Neutrophil (primary cell): ENCODE data around the gene KIF1B.

Experiments
- H3K27ac ChIP-seq: fragments of 200-600 bp; sonication (generic); 2 replicates; pipeline ENCODE4 v1.5.1; 2016; ENCODE audit warnings: mild to moderate bottlenecking, moderate library complexity
- H3K27me3 ChIP-seq: fragments of 200-600 bp; sonication (generic); 2 replicates; pipeline ENCODE4 v1.6.0; 2016; ENCODE audit warnings: mild to moderate bottlenecking
- H3K36me3 ChIP-seq: fragments of 200-600 bp; sonication (generic); 2 replicates; pipeline ENCODE4 v1.5.1; 2017
- H3K4me1 ChIP-seq, 2 experiments: fragments of 200-600 bp in 1 of 2; sonication (generic) in 1 of 2; 1 replicate in 1 of 2; 2 replicates in 1 of 2; pipeline versions ENCODE4 v1.5.1 to v1.6.1; 2013 to 2016; ENCODE audit warnings: low read depth in 1 of 2, low read length in 1 of 2, mild to moderate bottlenecking in 1 of 2, moderate library complexity in 1 of 2; ENCODE audit not compliant: control insufficient read depth in 1 of 2, insufficient read depth in 1 of 2
- H3K4me3 ChIP-seq, 2 experiments: fragments of 200-600 bp in 1 of 2; sonication (generic) in 1 of 2; 1 replicate in 1 of 2; 2 replicates in 1 of 2; pipeline ENCODE4 v1.5.1; 2013 to 2016; ENCODE audit warnings: low read depth in 1 of 2, low read length in 1 of 2, mild to moderate bottlenecking in 1 of 2, moderate library complexity in 1 of 2
- H3K9me3 ChIP-seq: fragments of 200-600 bp; sonication (generic); 2 replicates; pipeline ENCODE4 v1.5.1; 2016
- CTCF ChIP-seq: fragments of 200-600 bp; sonication (generic); IDR thresholded peaks from 2 replicates; pipeline ENCODE4 v1.5.1; 2016; ENCODE audit warnings: antibody characterized with exemption

The KIF1B gene

GRCh38 chr1:10302416-10302815 lies 92.0 kb downstream of the KIF1B start:
- H3K27ac ChIP-seq, result no peak overlapping the region
- no peaks in the 10 kb centered on the region for H3K27me3 ChIP-seq
- H3K36me3 ChIP-seq, result peaks cover 65% of the 10 kb centered on the region
- no peaks in the 10 kb centered on the region for H3K9me3 ChIP-seq
- H3K4me1 ChIP-seq, result peaks cover 5 to 11% of the 10 kb centered on the region in 2 experiments
- TF ChIP-seq CTCF, result no peak
- H3K4me3 ChIP-seq, result no peak overlapping the region

GRCh38 chr1:10304295-10304694 lies 93.9 kb downstream of the KIF1B start:
- Histone ChIP-seq H3K36me3 (peaks cover 52% of the 10 kb centered on the region), H3K4me1 (peaks cover 10 to 11% of the 10 kb centered on the region in 2 experiments), H3K4me3 (no peak overlapping the region), H3K27ac (peak overlapping the region; percentile 18), H3K9me3 (no peaks in the 10 kb centered on the region), H3K27me3 (no peaks in the 10 kb centered on the region)
- no peak for TF ChIP-seq CTCF

GRCh38 chr1:10306435-10306834 lies 96.1 kb downstream of the KIF1B start:
- Histone ChIP-seq H3K4me1 (peaks cover 7 to 10% of the 10 kb centered on the region in 2 experiments), H3K27ac (peak overlapping the region; percentile 36), H3K9me3 (no peaks in the 10 kb centered on the region), H3K27me3 (no peaks in the 10 kb centered on the region), H3K4me3 (no peak overlapping the region), H3K36me3 (peaks cover 61% of the 10 kb centered on the region)
- no peak for TF ChIP-seq CTCF

GRCh38 chr1:10308001-10308400 lies 97.6 kb downstream of the KIF1B start:
- H3K27me3 ChIP-seq, result no peaks in the 10 kb centered on the region
- H3K4me3 ChIP-seq, result no peak overlapping the region
- H3K9me3 ChIP-seq, result no peaks in the 10 kb centered on the region
- peaks cover 7 to 10% of the 10 kb centered on the region in 2 experiments for H3K4me1 ChIP-seq
- TF ChIP-seq CTCF, result no peak
- H3K27ac ChIP-seq, result peak overlapping the region; percentile 52
- H3K36me3 ChIP-seq, result peaks cover 57% of the 10 kb centered on the region

- no peak for TF ChIP-seq CTCF
- H3K4me3 ChIP-seq, result no peak overlapping the region
- no peaks in the 10 kb centered on the region for H3K9me3 ChIP-seq
- H3K27me3 ChIP-seq, result no peaks in the 10 kb centered on the region
- H3K27ac ChIP-seq, result no peak overlapping the region
- H3K4me1 ChIP-seq, result peaks cover 7 to 10% of the 10 kb centered on the region in 2 experiments
- peaks cover 43% of the 10 kb centered on the region for H3K36me3 ChIP-seq
These were observed 99.1 kb downstream of the KIF1B start for GRCh38 chr1:10309243-10310011.
